ENCODE measurements around the gene FOXI1. TPM values are rescaled to one million over a fixed set of nuclear protein-coding genes. Genes with fewer than 3 reads are reported as not detected.

FOXI1 gene
- total RNA-seq, 1 donor from 2014 or later: not detected

GRCh38 chr5:170067574-170068170 is 38.0 kb upstream of the FOXI1 start:
- DNase-seq (no peak), ATAC-seq (no peak)
- Histone ChIP-seq H3K27ac (no peak overlapping the region), H3K36me3 (peaks cover 9% of the 10 kb centered on the region), H3K4me3 (no peak overlapping the region), H3K27me3 (no peaks in the 10 kb centered on the region), H3K4me1 (no peaks in the 10 kb centered on the region), H3K9me3 (no peaks in the 10 kb centered on the region)
- no peak for TF ChIP-seq CTCF (IDR thresholded peaks at IDR 0.05)
- intact Hi-C loops (cut with DNase I): no loop called here

GRCh38 chr5:170069512-170069911 is 36.2 kb upstream of the FOXI1 start:
- H3K27me3 ChIP-seq: no peaks in the 10 kb centered on the region
- no peaks in the 10 kb centered on the region for H3K9me3 ChIP-seq
- H3K4me1 ChIP-seq: no peaks in the 10 kb centered on the region
- DNase-seq (no peak), ATAC-seq (no peak)
- no peak overlapping the region for H3K4me3 ChIP-seq
- intact Hi-C loops (cut with DNase I): no loop called here
- no peak overlapping the region for H3K27ac ChIP-seq
- peaks cover 9% of the 10 kb centered on the region for H3K36me3 ChIP-seq
- no peak for TF ChIP-seq CTCF (IDR thresholded peaks at IDR 0.05)

GRCh38 chr5:170070556-170071412 is 34.9 kb upstream of the FOXI1 start:
- intact Hi-C loops (cut with DNase I): no loop called here
- H3K27me3 ChIP-seq: no peaks in the 10 kb centered on the region
- H3K36me3 ChIP-seq: peaks cover 9% of the 10 kb centered on the region
- no peak for DNase-seq
- ATAC-seq: peak; percentile 68
- H3K9me3 ChIP-seq: no peaks in the 10 kb centered on the region
- no peak overlapping the region for H3K4me3 ChIP-seq
- TF ChIP-seq CTCF (IDR thresholded peaks at IDR 0.05): peak; percentile 71
- no peak overlapping the region for H3K27ac ChIP-seq
- no peaks in the 10 kb centered on the region for H3K4me1 ChIP-seq

- ATAC-seq (no peak), DNase-seq (no peak)
- TF ChIP-seq CTCF (IDR thresholded peaks at IDR 0.05): no peak
These were observed 33.9 kb upstream of the FOXI1 start for GRCh38 chr5:170071748-170072147.

GRCh38 chr5:170075696-170076095 is 30.0 kb upstream of the FOXI1 start:
- ATAC-seq (no peak), DNase-seq (no peak)
- intact Hi-C loops (cut with DNase I): no loop called here
- TF ChIP-seq CTCF (IDR thresholded peaks at IDR 0.05): no peak
- Histone ChIP-seq H3K9me3 (no peaks in the 10 kb centered on the region), H3K4me1 (no peaks in the 10 kb centered on the region), H3K27me3 (no peaks in the 10 kb centered on the region), H3K27ac (no peak overlapping the region), H3K4me3 (no peak overlapping the region), H3K36me3 (peaks cover 5% of the 10 kb centered on the region)

More at GRCh38 chr5:170071748-170072147, 33.9 kb upstream of the FOXI1 start:
- Histone ChIP-seq H3K9me3 (no peaks in the 10 kb centered on the region), H3K36me3 (peaks cover 9% of the 10 kb centered on the region), H3K4me3 (no peak overlapping the region), H3K4me1 (no peaks in the 10 kb centered on the region), H3K27me3 (no peaks in the 10 kb centered on the region), H3K27ac (no peak overlapping the region)
- intact Hi-C loops (cut with DNase I): no loop called here

Data from upper lobe of right lung (tissue), 1 donor.